RKO (cell line): Measurements from ENCODE around the gene EAF1.
A peak's percentile ranks its signal among the peaks of the same experiment; 100 is the strongest.
"Not testable (repeated sequence)": the region's sequence is repeated elsewhere in the genome, so short reads cannot be mapped to it uniquely, and the experiment has no call there.

ENCODE experiments used
- DNase-seq: peaks from one replicate; pipeline ENCODE4 v3.0.0-alpha.2; 2016; ENCODE audit warnings: low spot score

The EAF1 gene

GRCh38 chr3:15427182-15427880 is at the start of gene EAF1, which contains the start of gene METTL6:
Gene EAF1, plus strand, starts transcription at chr3:15427598. Its CDS starts 182 bp downstream, at chr3:15427780.
Gene METTL6, minus strand, starts transcription at chr3:15427544. Its CDS starts 1,033 bp downstream, at chr3:15426511.
- peak; percentile 85 for DNase-seq

DNA sequence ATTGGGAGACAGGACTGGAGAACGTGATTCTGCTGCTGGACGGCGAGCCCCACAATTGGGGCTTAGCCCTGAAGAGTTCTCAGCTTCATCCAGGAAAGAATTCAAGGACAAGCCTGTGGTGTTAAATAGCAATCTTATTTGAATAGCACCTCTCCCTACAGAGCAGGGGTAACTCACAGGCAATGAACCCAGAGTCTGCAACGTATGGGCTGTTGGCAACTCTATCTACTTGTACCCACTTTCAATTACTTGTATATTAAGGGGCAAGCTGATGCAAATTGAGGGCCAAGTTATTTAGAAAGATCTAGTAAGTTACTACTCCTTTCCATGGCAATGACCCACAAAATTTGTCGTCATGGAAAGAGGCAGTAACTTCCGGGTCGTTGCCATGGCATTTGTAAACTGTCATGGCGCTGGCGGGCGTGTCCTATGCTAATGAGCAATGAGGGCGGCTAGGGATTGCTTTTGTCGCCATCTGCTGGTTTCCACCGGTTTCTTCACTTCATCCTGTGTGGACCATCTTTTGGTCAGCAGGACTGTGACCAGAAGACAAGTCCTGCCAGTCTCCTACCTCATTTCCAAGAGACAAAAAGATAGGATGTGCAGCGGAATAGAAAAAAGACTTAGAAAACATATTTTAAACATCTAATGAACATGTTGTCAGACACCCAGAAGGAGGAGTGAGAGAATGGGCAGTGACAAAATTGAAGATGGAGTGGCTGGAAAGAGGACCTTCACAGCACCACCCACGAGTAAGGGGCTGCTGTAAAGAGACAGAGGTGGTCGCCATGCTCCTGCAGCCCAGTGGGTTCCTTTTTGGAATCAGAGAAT is 49.2 kb upstream of the EAF1 start:
- DNase-seq: peak; percentile 92

DNA sequence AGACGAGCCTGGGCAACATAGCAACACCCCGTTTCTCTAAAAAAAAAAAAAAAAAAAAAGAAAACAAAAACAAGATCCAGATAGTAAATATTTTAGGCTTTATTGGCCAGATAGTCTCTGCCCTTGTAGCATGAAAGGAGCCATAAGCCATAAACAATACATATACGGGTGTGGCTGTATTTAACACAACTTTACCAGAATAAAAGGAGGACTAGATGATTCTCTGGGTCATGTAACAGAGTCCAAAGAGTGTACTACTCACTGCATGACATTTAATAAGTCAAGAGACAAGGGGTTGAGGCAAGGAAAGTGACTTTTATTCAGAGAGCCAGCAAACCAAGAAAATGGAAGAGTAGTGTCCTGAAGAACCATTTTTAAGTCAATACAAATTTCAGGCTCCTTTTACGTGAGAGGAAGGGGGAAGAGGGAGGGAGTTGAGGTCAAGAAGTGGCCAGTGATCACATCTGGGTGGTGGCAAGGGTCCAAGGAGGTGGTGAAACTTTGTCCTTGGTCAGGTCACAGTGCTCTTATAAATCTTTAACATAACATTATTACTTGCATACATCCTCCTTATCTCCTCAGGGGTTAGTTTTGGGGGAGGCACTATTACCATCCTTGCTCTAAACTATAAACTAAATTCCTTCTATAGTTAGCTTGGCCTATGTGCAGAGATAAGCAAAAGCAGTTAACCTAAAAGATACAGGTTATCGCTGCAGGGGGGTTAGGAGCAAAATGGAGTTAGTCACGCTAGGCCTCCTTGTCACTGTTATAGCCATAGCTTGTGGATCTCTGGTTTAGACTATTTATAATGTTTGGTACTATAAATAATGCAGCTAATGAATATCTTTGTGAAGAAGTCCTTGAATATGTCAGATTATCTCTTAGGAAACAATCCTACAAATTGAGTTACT is 46.2 kb upstream of the EAF1 start:
- no peak for DNase-seq

- no peak for DNase-seq
Measured at GRCh38 chr3:15382405-15382923, 44.9 kb upstream of the EAF1 start.

DNA sequence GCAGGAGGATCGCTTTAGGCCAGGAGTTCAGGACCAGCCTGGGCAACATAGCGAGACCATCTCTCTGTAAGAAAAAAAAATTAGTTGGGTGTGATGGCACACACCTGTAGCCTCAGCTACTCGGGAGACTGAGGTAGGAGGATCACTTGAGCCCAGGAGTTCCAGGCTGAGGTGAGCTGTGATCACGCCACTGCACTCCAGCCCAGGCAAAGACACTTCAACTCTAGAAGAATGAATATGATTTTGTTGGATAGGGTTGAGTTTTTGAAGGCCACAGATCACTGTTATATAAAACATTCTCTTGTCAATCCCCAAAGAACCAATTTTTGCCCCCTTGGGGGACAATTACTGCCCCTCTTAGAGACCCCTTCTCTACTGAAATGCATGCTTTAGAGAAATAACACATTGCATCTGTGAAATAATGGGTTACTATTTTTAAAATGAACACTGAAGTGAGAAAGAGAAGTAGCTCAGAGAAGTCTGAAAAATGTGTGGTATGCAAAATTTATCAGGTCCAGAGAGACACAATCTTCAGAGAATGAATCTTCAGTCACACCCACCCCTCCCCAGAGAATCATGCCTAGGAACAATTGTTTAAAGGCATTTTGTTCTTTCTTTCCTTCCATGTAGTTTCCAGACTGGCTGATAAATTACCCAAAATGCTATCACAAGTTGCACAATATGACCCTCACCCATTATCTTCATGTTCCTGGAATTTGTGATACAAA is 42.7 kb upstream of the EAF1 start:
- no peak for DNase-seq

GRCh38 chr3:15385238-15385695 is 42.1 kb upstream of the EAF1 start:
- not testable (repeated sequence) for DNase-seq

DNA sequence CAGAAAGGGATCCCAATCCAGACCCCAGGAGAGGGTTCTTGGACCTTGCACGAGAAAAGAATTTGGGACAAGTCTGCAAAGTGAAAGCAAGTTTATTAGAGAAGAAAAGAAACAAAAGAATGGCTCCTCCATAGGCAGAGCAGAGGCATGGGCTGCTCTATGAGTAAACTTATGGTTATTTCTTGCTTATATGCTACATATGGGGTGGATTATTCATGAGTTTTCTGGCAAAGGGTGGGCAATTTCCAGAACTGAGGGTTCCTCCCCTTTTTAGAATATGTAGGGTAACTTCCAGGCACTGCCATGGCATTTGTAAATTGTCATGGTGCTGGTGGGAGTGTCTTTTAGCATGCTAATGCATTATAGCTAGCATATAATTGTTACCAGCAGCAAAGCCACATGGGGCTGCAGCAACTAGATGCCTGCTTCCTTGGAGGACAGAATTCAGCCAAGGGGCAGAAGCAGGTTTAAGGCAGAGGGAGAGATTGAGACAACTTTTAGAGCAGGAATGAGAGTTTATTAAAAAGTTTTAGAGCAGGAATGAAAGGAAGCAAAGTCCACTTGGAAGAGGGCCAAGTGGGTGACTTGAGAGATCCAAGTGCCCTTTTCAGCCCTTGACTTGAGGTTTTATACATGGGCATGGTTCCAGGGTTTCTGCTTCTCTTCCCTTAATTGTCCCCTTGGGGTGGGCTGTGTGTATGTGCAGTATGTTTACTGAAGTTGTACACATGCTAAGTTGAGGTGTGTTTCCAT is 41.3 kb upstream of the EAF1 start:
- no peak for DNase-seq

DNA sequence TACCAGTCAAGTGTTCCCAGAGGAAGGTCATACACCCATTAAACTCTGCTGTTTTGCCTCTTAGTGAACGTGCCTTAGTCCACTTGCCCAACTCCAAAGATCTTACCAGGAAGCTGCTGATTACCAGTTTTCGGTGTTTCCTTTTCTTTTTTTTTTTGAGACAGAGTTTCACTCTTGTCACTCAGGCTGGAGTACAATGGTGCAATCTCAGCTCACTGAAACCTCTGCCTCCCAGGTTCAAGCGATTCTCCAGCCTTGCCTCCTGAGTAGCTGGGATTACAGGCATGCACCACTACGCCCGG is 40.8 kb upstream of the EAF1 start:
- not testable (repeated sequence) for DNase-seq

DNA sequence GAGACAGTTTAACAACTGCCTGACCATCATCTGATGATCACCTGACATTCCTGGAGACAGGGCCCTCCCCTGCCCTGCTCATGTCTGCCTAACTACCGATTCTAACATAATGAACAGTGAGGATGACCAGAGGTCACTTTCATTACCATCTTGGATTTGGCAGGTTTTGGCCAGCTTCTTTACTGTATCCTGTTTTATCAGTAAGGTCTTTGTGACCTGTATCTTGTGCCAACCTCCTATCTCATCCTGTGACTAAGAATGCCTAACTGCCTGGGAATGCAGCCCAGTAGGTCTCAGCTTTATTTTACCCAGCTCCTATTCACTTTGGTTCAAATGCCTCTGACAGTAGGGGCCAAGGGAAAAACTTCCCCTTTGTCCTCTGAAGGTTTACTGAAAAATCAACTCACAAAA is 40.2 kb upstream of the EAF1 start:
- DNase-seq: no peak

GRCh38 chr3:15387735-15388134 is 39.7 kb upstream of the EAF1 start:
- DNase-seq: no peak

- DNase-seq: not testable (repeated sequence)
Measured at GRCh38 chr3:15388335-15388734, 39.1 kb upstream of the EAF1 start.

DNA sequence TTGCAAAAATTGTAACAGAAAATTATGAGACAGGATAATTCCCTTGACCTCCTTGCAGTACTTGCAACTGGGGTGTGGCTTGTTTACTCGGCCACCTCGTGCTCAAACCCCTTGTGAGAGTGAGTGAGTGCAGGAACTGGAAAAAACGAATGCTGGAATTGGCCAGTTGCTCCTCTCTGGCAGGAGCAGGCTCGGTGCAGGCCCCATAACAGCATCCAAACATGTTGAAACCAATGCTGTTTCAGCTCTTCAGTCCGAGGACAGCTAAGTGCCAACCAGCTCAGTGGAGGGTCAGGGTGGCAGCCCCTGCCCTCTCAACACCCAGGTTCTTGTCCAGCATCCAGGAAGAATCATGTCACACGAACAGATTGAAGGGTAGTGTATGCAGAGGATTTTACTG is 36.9 kb upstream of the EAF1 start:
- DNase-seq: no peak

GRCh38 chr3:15391007-15391406 is 36.4 kb upstream of the EAF1 start:
- DNase-seq: no peak

DNA sequence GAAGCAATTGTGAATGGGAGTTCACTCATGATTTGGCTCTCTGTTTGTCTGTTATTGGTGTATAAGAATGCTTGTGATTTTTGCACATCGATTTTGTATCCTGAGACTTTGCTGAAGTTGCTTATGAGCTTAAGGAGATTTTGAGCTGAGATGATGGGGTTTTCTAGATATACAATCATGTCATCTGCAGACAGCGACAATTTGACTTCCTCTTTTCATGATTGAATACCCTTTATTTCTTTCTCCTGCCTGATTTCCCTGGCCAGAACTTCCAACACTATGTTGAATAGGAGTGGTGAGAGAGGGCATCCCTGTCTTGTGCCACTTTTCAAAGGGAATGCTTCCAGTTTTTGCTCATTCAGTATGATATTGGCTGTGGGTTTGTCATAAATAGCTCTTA is 34.1 kb upstream of the EAF1 start:
- DNase-seq: not testable (repeated sequence)

DNA sequence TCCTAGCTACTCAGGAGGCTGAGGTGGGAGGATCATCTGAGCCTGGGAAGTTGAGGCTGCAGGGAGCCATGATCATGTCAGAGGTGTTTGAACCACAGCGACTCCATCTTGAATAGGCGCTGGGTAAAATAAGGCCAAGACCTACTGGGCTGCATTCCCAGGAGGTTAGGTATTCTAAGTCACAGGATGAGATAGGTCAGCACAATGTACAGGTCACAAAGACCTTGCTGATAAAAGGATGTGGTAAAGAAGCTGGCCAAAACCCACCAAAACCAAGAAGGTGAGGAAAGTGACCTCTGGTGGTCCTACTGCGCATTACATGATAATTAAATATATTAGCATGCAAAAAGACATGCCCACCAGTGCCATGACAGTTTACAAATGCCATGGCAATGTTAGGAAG is 28.7 kb upstream of the EAF1 start:
- DNase-seq: peak; percentile 47

DNA sequence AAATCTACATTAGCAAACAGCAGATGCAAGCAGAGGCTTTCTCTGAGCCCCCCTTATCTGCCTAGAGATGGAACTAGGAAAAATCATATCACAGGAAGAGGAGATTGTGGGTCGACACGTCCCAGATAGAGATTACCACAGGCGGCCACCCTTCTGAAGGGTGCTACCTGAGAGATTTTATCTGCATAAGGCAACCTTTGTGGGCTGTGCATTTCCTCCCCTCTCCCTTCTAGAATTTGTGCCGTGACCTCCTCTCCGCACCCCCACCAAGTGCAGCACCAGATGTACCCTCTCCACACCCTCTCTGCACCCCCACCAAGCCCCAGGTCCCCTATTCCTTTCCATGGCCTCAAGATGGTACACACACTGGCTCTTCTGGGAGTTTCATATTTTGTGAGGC is 27.4 kb upstream of the EAF1 start:
- no peak for DNase-seq

GRCh38 chr3:15401936-15402335 is 25.5 kb upstream of the EAF1 start:
- no peak for DNase-seq

DNA sequence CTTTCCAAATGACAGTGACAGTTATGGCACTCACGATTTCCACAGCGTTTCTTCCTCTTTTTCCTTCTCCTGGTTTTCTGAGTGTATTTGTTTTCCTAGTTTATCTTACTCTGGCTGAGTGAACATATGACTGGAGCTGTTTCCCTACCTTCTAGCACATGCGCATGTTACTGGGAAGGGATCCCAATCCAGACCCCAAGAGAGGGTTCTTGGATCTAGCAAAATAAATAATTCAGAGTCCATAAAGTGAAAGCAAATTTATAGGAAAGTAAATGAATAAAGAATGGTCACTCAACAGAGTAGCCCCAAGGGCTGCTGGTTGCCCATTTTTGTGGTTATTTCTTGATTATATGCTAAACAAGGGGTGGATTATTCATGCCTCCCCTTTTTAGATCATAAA is 23.9 kb upstream of the EAF1 start:
- DNase-seq: no peak

GRCh38 chr3:15403965-15404364 is 23.4 kb upstream of the EAF1 start:
- no peak for DNase-seq

DNA sequence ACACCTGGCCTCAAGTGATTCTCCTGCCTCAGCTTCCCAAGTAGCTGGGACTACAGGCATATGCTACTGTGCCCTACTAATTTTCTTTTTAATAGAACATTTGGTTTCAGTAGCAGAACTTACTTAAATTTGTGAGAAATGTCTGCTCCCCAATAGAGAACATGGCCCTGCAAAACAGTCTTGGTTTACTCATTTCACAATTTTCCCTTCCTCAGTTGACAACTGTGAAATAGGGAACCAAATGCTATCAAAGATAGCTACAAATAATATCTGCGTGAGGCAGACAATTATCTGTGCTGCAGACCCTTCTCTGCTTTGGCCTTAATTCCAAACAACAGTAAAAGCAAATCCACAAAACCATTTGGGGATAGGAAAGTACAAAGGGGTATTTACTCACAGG is 22.6 kb upstream of the EAF1 start:
- DNase-seq: no peak
